Fibroblast of pulmonary artery (primary cell): ENCODE results near the gene NT5M.

Experiments
- DNase-seq: peaks from one replicate; pipeline ENCODE4 v3.0.0-alpha.2; 2010; ENCODE audit warnings: low read depth
- H3K4me3 ChIP-seq: replicated peaks from 2 replicates; pipeline ENCODE4 v1.5.1; 2011; ENCODE audit warnings: low read depth, mild to moderate bottlenecking, control low read depth, low read length, moderate library complexity
- CTCF ChIP-seq: IDR thresholded peaks from 2 replicates; pipeline ENCODE4 v1.5.1; 2011; ENCODE audit warnings: mild to moderate bottlenecking, control low read depth, low read length, inconsistent platforms; ENCODE audit errors: missing control alignments

NT5M gene

GRCh38 chr17:17347956-17348871, 45.0 kb downstream of the NT5M start:
- no peak for DNase-seq
- no peak for TF ChIP-seq CTCF
- H3K4me3 ChIP-seq = no peak overlapping the region

GRCh38 chr17:17348872-17349723, 45.9 kb downstream of the NT5M start:
- no peak for TF ChIP-seq CTCF
- no peak for DNase-seq

GRCh38 chr17:17349724-17350106, 46.5 kb downstream of the NT5M start:
- no peak for TF ChIP-seq CTCF
- H3K4me3 ChIP-seq = no peak overlapping the region
- no peak for DNase-seq

More at GRCh38 chr17:17348872-17349723, 45.9 kb downstream of the NT5M start:
- no peak overlapping the region for H3K4me3 ChIP-seq

GRCh38 chr17:17350491-17351355, 47.5 kb downstream of the NT5M start:
- TF ChIP-seq CTCF = no peak
- peak; percentile 21 for DNase-seq
- no peak overlapping the region for H3K4me3 ChIP-seq

GRCh38 chr17:17351356-17351891, 48.3 kb downstream of the NT5M start:
- no peak for DNase-seq

More at GRCh38 chr17:17351356-17351891, 48.3 kb downstream of the NT5M start:
- TF ChIP-seq CTCF = no peak
- no peak overlapping the region for H3K4me3 ChIP-seq
